Gastroesophageal sphincter (tissue), 4 donors: ENCODE measurements around the gene ANAPC15. TPM values are rescaled to one million over a fixed set of nuclear protein-coding genes. Genes with fewer than 3 reads are reported as not detected.

Experiments used
- ATAC-seq: fragments of 150-250 bp; one replicate; pipeline ENCODE4 v1.9.1; 2016; ENCODE audit warnings: mild to moderate bottlenecking, moderate library complexity
- H3K27ac ChIP-seq, 4 donors: fragments of 200-600 bp; sonication (generic) in 3 of 4; 1 replicate in 3 of 4; 2 replicates in 1 of 4; pipeline ENCODE4 v1.5.1; 2016 to 2019
- H3K27me3 ChIP-seq: fragments of 200-600 bp; sonication (generic); one replicate; pipeline ENCODE4 v1.5.1; 2019
- H3K36me3 ChIP-seq, 2 donors: fragments of 200-600 bp; sonication (generic); one replicate each; pipeline ENCODE4 v1.5.1; 2019; ENCODE audit warnings: control low read depth in 1 of 2
- H3K4me1 ChIP-seq, 3 donors: fragments of 200-600 bp; sonication (generic); 1 replicate in 2 of 3; 2 replicates in 1 of 3; pipeline ENCODE4 v1.5.1; 2016 to 2019; ENCODE audit warnings: control low read depth in 2 of 3
- H3K4me3 ChIP-seq, 2 donors: fragments of 200-600 bp; sonication (generic); one replicate each; pipeline ENCODE4 v1.5.1; 2019; ENCODE audit warnings: mild to moderate bottlenecking in 1 of 2, moderate library complexity in 1 of 2
- H3K9me3 ChIP-seq, 3 donors: fragments of 200-600 bp; sonication (generic); one replicate each; pipeline ENCODE4 v1.5.1; 2017 to 2019; ENCODE audit warnings: control low read depth in 2 of 3
- EP300 ChIP-seq: sonication (generic); formaldehyde crosslinking; IDR thresholded peaks from one replicate; pipeline ENCODE4 v1.6.1; 2017; ENCODE audit warnings: antibody characterized with exemption, mild to moderate bottlenecking
- POLR2A ChIP-seq, 2 donors: fragments of 450-650 bp; IDR thresholded peaks; one replicate each; pipeline ENCODE4 v1.6.1; 2017; ENCODE audit warnings: antibody characterized with exemption in 2 of 2, mild to moderate bottlenecking in 2 of 2, moderate library complexity in 1 of 2
- POLR2AphosphoS5 ChIP-seq: sonication (generic); formaldehyde crosslinking; IDR thresholded peaks from one replicate; pipeline ENCODE4 v1.6.1; 2017; ENCODE audit warnings: antibody characterized with exemption
- WGBS, 2 donors: methylation state at CpG; one replicate each; pipeline ENCODE4 v1.1.5; 2018; ENCODE audit warnings: low coverage in 1 of 2; 5-methylcytosine and 5-hydroxymethylcytosine counted together
- total RNA-seq, 4 donors: library from RNA; depleted of rRNA; stranded (reverse); fragments of >200 nt; gene quantifications; one replicate each; pipeline ENCODE4 v1.1.0, GENCODE V29; 2016
- TF ChIP-seq, protein P1 (sequence below), 4 experiments: fragments of 200-600 bp in 2 of 4; fragments of 450-650 bp in 2 of 4; sonication (generic) in 1 of 4; IDR thresholded peaks; one replicate each; pipeline ENCODE4 v1.5.1; 2017 to 2019; ENCODE audit warnings: antibody characterized with exemption in 4 of 4, mild to moderate bottlenecking in 2 of 4, moderate library complexity in 2 of 4

ANAPC15 gene
- total RNA-seq, 4 donors from 2014 or later: 37.0 to 55.6 (median 39.1) TPM

DNA sequence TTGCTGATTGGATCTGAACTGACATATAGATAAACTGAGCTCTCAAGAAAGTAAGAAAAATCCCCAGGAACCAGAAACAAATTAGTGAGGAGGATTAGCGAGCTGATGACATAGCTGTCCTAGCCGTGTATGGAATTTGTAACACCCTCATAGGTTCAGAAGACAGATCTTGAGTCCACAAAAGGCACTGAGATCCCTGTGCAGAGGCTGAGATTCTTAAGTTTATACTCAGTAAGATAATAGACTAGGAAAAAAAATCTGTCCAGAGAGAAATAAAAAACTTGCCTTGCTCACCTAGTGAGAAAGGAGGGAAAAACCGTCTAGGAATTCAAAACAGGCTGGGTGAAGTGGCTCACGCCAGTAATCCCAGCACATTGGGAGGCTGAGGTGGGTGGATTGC lies 36.7 kb downstream of the ANAPC15 start:
- TF ChIP-seq EP300: no peak
- TF ChIP-seq, protein P1, sequence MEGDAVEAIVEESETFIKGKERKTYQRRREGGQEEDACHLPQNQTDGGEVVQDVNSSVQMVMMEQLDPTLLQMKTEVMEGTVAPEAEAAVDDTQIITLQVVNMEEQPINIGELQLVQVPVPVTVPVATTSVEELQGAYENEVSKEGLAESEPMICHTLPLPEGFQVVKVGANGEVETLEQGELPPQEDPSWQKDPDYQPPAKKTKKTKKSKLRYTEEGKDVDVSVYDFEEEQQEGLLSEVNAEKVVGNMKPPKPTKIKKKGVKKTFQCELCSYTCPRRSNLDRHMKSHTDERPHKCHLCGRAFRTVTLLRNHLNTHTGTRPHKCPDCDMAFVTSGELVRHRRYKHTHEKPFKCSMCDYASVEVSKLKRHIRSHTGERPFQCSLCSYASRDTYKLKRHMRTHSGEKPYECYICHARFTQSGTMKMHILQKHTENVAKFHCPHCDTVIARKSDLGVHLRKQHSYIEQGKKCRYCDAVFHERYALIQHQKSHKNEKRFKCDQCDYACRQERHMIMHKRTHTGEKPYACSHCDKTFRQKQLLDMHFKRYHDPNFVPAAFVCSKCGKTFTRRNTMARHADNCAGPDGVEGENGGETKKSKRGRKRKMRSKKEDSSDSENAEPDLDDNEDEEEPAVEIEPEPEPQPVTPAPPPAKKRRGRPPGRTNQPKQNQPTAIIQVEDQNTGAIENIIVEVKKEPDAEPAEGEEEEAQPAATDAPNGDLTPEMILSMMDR (IDR thresholded peaks at IDR 0.05): no peak
- TF ChIP-seq POLR2A (IDR thresholded peaks at IDR 0.05): no peak
- TF ChIP-seq POLR2AphosphoS5: no peak
- H3K27ac ChIP-seq: peak overlapping the region in 3 of 4 donors; percentile 15 to 52 (median 48)
- WGBS, 2 donors: 75 to 93% methylated on average over 2 to 4 of the region's 4 CpGs

DNA sequence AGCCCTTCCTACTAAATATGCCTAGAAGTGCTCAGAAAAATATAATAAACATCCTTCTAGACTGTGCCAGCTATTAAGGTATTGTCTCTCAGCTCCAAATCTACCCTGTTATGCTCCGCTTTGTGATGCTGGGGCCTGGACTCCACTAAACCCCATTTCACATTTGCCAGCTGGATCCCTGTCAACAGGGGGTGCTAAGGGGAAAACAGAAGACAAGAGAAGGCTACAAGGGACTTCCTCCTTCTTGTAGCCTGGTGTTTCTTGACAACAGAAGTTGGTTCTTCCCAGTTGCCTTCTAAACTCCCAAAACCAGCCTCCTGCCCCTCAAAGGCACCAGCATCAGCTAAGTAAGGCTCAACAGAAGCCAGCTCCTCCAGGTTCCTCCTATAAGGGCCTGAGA lies 37.4 kb downstream of the ANAPC15 start:
- Histone ChIP-seq H3K27ac (peak overlapping the region in 2 of 4 donors; percentile 48 to 52), H3K36me3 (no peaks in the 10 kb centered on the region), H3K27me3 (no peaks in the 10 kb centered on the region), H3K4me1 (peaks cover 5 to 56% (median 13%) of the 10 kb centered on the region in 3 donors), H3K9me3 (no peaks in the 10 kb centered on the region), H3K4me3 (no peak overlapping the region)
- WGBS, 2 donors: 78 to 100% methylated on average over 1 of the region's 1 CpG
- no peak for ATAC-seq
- no peak for TF ChIP-seq EP300
- TF ChIP-seq, protein P1 (IDR thresholded peaks at IDR 0.05): no peak
- no peak for TF ChIP-seq POLR2A (IDR thresholded peaks at IDR 0.05)
- no peak for TF ChIP-seq POLR2AphosphoS5

More for the DNA sequence above, 36.7 kb downstream of the ANAPC15 start:
- Histone ChIP-seq H3K9me3 (no peaks in the 10 kb centered on the region), H3K27me3 (no peaks in the 10 kb centered on the region), H3K4me1 (peaks cover 2 to 49% (median 6%) of the 10 kb centered on the region in 3 donors), H3K4me3 (no peak overlapping the region), H3K36me3 (no peaks in the 10 kb centered on the region)
- no peak for ATAC-seq

DNA sequence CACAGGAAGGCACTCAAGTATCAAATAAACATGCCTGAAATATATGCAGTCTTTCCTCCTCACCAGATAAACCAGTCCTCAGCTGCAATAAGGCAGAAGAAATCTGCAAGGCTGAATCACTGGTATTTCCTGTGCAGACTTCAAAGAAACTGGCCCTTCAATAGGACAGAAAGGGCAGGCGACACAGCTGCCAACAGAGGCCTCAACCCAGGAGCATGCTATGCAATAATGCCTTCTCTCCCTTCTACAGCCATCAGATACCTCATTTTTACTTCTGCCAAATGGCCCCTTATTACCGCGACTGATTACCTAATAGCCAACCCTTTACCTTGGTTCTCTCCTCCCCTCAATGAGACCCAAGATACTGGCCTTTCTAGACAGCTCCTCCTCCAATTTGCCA lies 40.1 kb downstream of the ANAPC15 start:
- Histone ChIP-seq H3K4me1 (peaks cover 23 to 61% (median 36%) of the 10 kb centered on the region in 3 donors), H3K27ac (peak overlapping the region in 3 of 4 donors; percentile 12 to 32 (median 29)), H3K27me3 (no peaks in the 10 kb centered on the region), H3K9me3 (no peaks in the 10 kb centered on the region), H3K4me3 (no peak overlapping the region), H3K36me3 (peaks cover 0 to 5% of the 10 kb centered on the region in 2 donors)
- ATAC-seq: no peak
- 22 to 35% methylated on average over 1 to 3 of the region's 3 CpGs for WGBS, 2 donors
- TF ChIP-seq EP300: no peak
- no peak for TF ChIP-seq POLR2A (IDR thresholded peaks at IDR 0.05)
- TF ChIP-seq, protein P1 (IDR thresholded peaks at IDR 0.05): no peak
- TF ChIP-seq POLR2AphosphoS5: no peak

DNA sequence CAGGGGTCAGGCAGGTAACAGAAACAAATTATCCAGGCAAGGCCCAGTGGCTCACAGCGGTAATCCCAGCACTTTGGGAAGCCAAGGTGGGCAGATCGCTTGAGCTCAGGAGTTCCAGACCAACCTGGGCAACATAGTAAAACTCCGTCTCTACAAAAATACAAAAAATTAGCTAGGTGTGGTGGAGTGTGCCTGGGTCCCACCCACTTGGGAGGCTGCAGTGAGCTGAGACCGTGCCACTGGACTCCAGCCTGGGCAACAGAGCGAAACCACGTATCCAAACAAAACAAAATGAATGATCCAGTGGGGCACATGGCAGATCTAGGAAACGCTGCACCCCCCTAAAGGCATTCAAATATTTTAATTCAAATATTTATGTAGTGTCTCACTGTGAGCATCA lies 42.0 kb downstream of the ANAPC15 start:
- H3K9me3 ChIP-seq: no peaks in the 10 kb centered on the region
- 94% methylated on average over 7 of the region's 7 CpGs; no CpG with 5 or more reads in 1 of the 2 donors for WGBS, 2 donors
- ATAC-seq: no peak
- TF ChIP-seq POLR2A (IDR thresholded peaks at IDR 0.05): no peak
- TF ChIP-seq, protein P1 (IDR thresholded peaks at IDR 0.05): no peak
- TF ChIP-seq POLR2AphosphoS5: no peak
- TF ChIP-seq EP300: no peak
- peaks cover 0 to 5% of the 10 kb centered on the region in 2 donors for H3K36me3 ChIP-seq
- H3K27ac ChIP-seq: peak overlapping the region; percentile 65 to 87 (median 81)
- peaks cover 34 to 75% (median 44%) of the 10 kb centered on the region in 3 donors for H3K4me1 ChIP-seq
- H3K27me3 ChIP-seq: no peaks in the 10 kb centered on the region
- no peak overlapping the region for H3K4me3 ChIP-seq

DNA sequence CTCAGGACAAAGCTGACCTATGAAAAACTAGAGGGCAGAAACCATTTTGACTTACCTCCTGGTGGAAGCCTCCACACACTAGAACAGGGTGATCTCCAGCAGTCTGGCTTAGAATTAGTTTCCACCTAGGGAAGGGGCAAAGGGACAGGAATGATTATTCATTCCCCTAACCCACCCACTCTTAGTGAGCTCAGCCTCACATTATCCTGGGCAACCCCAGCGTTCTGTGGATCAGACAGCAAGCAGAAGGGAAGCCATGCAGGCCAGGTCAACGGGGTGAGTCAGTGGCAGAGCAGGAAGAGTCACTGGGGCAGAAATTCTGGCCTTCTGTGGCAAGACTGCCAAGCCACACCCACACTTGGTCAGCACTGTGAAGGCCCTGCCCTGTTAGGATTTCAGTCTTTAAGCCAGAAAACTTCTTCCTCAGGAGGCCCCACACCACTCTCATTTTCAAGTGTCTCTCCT lies 42.7 kb downstream of the ANAPC15 start:
- TF ChIP-seq POLR2AphosphoS5: peak; percentile 70
- TF ChIP-seq POLR2A (IDR thresholded peaks at IDR 0.05): no peak
- no peak for TF ChIP-seq EP300
- TF ChIP-seq, protein P1 (IDR thresholded peaks at IDR 0.05): no peak

More for the DNA sequence above, 42.7 kb downstream of the ANAPC15 start:
- Histone ChIP-seq H3K4me1 (peaks cover 34 to 75% (median 44%) of the 10 kb centered on the region in 3 donors), H3K36me3 (peaks cover 0 to 5% of the 10 kb centered on the region in 2 donors), H3K4me3 (peak overlapping the region in 1 of 2 donors; percentile 16), H3K9me3 (no peaks in the 10 kb centered on the region), H3K27me3 (no peaks in the 10 kb centered on the region), H3K27ac (peak overlapping the region; percentile 65 to 87 (median 81))
- peak; percentile 98 for ATAC-seq
- 20% methylated on average over 2 of the region's 2 CpGs; no CpG with 5 or more reads in 1 of the 2 donors for WGBS, 2 donors
